HG02610 (cell line): Measurements from ENCODE around the gene TRHDE.
"Not testable (repeated sequence)": the region's sequence is repeated elsewhere in the genome, so short reads cannot be mapped to it uniquely, and the experiment has no call there.

ENCODE experiments used
- ATAC-seq: cut with Tn5 transposase; IDR thresholded peaks from one replicate; pipeline ENCODE4 v1.9.1; 2021; ENCODE audit warnings: mild to moderate bottlenecking, moderate library complexity; ENCODE audit not compliant: unreplicated experiment

The TRHDE gene

DNA sequence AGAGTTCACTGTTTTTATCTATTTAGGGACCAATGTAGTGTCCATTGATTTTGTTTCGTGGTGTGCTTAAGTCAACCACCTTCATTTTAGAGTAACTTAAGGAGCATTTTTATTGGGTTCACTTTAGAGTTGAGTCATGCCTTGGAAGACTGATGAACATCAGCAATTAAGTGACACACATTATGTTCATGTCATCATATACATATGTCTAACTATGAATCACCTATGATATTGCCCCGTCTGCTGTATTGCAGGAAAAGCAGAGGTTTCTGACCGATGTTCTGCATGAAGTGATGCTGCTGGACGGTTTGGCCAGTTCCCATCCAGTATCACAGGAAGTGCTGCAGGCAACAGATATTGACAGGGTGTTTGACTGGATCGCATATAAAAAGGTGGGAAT, 227.1 kb downstream of the TRHDE start:
- ATAC-seq, result no peak

DNA sequence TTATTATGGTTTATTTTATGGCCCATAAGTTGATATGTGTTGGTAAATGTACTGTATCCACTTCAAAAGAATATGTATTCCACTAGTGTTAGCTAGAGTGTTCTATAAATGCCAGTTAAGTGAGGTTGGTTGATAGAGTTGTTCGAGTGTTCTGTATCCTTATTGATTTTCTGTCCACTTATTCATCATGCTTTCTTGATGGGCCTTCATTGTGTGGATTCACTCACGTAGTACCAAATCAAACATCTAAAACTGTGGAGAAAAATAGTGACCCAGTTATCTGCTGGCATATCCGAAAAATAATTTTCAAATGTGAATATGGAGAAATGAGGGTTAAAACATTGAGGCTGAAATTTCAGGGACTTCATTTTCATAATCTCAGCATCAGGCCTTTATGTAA, 230.4 kb downstream of the TRHDE start:
- no peak for ATAC-seq

- ATAC-seq, result no peak
Measured at GRCh38 chr12:72505227-72505626, 233.1 kb downstream of the TRHDE start.

DNA sequence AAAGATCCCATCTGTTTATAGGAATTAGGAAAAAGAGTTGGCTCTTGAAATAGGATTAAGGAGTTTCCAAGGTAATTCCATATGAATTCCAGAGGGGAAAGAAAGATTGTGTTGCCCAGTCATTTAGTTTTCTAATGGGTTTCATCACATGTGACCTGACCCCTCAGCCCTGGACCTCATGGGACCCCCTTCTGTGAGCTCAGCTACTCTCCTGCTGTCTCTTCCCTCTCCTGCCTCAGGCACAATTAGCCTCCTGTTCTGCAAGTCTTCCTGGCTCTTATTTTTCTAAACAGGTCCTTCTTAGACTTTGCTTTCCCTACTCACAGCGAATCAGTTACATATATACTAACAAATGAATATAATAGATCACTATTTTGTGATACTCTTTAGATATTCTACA, 237.7 kb downstream of the TRHDE start:
- no peak for ATAC-seq

DNA sequence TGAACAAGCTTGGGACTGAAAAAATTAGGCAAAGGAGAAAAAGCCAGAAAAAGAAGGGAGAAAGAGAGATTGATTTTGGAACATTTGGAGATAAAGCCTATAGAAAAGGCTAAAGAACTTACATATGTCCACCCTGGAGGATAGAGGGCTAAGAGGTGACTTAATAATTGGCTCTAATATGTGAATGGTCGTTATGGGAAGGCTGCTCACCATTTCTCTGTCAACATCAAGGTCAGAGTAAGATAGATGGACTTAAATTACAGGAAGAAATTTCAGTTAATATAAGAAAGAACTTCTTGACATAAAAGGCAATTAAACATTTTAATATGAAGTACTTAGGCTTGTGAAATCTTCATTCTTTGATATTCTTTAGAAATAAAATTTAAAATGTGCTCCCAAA, 238.6 kb downstream of the TRHDE start:
- no peak for ATAC-seq

GRCh38 chr12:72511498-72511897, 239.3 kb downstream of the TRHDE start:
- ATAC-seq, result no peak

GRCh38 chr12:72511906-72512305, 239.7 kb downstream of the TRHDE start:
- no peak for ATAC-seq

- ATAC-seq, result not testable (repeated sequence)
Measured at GRCh38 chr12:72520044-72520678, 248.0 kb downstream of the TRHDE start.

DNA sequence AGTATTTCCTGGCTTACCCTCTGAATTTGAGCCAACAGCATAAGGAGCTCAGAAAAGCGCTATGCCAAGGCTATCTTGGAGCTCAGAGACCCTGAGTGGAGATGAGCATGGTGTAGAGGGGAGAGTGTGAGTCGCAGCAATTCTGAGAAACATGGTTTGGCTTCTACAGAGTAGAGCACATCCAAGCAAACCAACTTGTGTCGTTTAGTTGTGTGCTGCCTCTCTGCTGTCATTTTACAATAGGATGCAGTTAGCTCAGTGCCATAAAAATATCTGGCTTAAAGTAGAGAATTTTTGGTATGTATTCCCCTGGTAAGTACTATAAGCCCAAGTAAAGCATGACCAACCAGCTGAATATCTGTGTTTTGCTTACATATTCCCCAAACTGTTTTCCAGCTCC, 249.2 kb downstream of the TRHDE start:
- ATAC-seq, result no peak

DNA sequence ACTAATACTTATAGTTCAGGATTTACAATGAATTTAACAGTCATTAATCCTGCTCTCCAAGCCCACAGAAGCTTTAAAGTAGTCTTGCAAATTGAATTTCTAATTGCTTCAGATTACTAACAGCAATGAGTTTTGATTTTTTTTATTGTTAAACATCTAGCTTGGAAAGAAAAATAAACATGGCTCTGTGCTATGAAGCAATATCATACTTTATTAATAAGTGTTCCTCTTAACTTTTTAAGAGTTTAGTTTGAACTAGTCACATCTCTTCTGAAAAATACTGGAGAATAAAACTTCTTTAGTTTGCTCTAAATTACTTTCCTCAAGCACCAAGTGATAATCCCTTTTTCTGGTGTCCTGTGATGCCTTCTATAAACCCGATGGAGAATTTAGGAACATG, 250.2 kb downstream of the TRHDE start:
- no peak for ATAC-seq

- ATAC-seq, result no peak
Measured at GRCh38 chr12:72523754-72524153, 251.6 kb downstream of the TRHDE start.

DNA sequence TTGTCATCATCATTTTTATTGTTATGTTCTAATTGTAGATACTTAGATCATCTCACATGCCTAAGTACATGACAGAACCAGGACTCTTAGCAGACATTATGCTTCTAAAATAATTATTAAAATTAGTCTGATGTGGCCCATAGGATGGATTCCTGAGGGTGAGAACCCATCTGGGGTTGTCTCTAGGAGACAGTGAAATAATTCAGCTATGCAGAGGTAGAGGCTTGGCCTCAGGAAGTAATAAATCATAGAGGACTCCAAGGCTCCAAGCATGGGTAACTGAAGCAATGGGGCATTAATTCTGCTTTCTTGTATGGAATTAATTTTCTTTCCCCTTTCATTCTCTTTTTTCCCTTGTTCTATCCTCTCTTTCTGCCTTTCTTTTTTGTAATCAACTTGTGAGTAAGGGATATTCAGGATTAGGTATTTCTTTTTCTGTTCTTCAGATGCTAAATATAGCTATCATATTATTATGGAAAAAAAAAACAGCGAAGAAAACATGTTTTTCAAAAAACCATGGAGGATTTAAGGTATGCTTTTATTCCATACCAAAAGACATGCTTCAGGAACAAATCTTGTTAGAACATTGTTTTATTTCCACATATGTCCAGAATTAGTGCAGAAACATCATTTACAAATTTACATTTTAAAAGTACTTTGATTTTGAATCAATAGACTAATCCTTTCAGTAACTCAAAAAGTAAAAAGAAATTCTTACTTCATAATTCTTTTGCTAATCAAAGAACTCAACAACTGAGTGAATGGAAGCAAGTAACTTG, 263.2 kb downstream of the TRHDE start:
- no peak for ATAC-seq

DNA sequence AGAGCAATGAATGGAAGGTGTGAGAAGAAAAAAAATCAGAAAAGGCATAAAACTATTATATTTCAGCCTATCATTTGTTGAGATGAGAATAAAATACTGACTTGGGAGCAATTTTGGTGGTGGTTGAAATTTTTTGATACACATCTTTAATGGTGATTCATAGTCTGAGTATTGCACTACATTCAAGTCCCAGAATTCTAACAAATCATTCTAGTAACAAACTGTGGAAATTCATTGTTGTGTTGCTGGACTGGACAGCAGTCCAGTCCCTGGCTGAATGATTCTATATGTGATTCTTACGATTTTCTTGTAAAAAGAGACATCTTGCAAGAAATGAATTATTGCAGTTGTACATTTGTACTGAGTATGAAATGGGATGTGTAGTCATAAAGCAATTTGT, 268.6 kb downstream of the TRHDE start:
- ATAC-seq, result no peak

- no peak for ATAC-seq
Measured at GRCh38 chr12:72543777-72544467, 271.8 kb downstream of the TRHDE start.

- ATAC-seq, result no peak
Measured at GRCh38 chr12:72546106-72546505, 273.9 kb downstream of the TRHDE start.

DNA sequence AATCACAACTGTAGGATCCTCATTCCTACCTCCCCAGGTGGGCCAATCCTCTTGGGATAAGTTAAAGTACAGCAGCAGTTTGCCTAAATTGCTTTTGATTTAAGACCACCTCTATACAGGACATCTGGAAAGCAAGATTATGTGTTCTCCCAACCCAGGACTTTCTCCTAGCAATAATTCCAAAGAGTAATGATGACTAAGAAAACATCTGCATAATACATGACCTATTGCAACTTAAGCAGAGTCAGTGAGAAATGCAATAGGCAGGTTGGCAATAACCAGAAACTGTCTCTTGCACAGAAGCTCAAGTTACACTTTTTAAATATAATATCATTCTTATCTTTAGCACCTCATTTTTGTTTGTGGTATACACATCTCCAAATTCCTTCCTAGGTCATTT, 275.4 kb downstream of the TRHDE start:
- no peak for ATAC-seq

GRCh38 chr12:72549184-72549583, 277.0 kb downstream of the TRHDE start:
- no peak for ATAC-seq

- no peak for ATAC-seq
Measured at GRCh38 chr12:72560003-72560769, 288.0 kb downstream of the TRHDE start.

- ATAC-seq, result no peak
Measured at GRCh38 chr12:72570601-72571000, 298.4 kb downstream of the TRHDE start.

- no peak for ATAC-seq
Measured at GRCh38 chr12:72574138-72574537, 302.0 kb downstream of the TRHDE start.

- ATAC-seq, result no peak
Measured at GRCh38 chr12:72578327-72578726, 306.2 kb downstream of the TRHDE start.
